ENCODE data around the gene NDFIP2.
A peak's percentile ranks its signal among the peaks of the same experiment; 100 is the strongest.
"Not testable (repeated sequence)": the region's sequence is repeated elsewhere in the genome, so short reads cannot be mapped to it uniquely, and the experiment has no call there.

Gene NDFIP2

GRCh38 chr13:79593641-79594275 lies 112.8 kb downstream of the NDFIP2 start:
- DNase-seq (ENCODE audit: low read depth): peak; percentile 71

- not testable (repeated sequence) for DNase-seq (ENCODE audit: low read depth)
Measured at GRCh38 chr13:79600146-79600545, 119.2 kb downstream of the NDFIP2 start.

GRCh38 chr13:79602936-79603335 lies 122.0 kb downstream of the NDFIP2 start:
- no peak for DNase-seq (ENCODE audit: low read depth)

GRCh38 chr13:79604752-79605151 lies 123.8 kb downstream of the NDFIP2 start:
- DNase-seq (ENCODE audit: low read depth): no peak
